Stomach smooth muscle (tissue), 2 donors: ENCODE measurements around the gene SRI.

ENCODE experiments used
- H3K27ac ChIP-seq: one replicate; pipeline ENCODE4 v1.7.0; 2013; ENCODE audit warnings: mild to moderate bottlenecking, low read length, inconsistent platforms
- H3K27me3 ChIP-seq, 2 donors: one replicate each; pipeline ENCODE4 v1.7.0; 2013; ENCODE audit warnings: low read length in 2 of 2; ENCODE audit not compliant: insufficient read depth in 2 of 2, control insufficient read depth in 1 of 2
- H3K36me3 ChIP-seq, 2 donors: one replicate each; pipeline ENCODE4 v1.7.0; 2013; ENCODE audit warnings: low read length in 2 of 2; ENCODE audit not compliant: control insufficient read depth in 2 of 2, insufficient read depth in 2 of 2
- H3K4me1 ChIP-seq: one replicate; pipeline ENCODE4 v1.7.0; 2013; ENCODE audit warnings: low read length; ENCODE audit not compliant: control insufficient read depth, insufficient read depth
- H3K4me3 ChIP-seq, 2 donors: one replicate each; pipeline ENCODE4 v1.7.0; 2013; ENCODE audit warnings: low read length in 2 of 2
- H3K9ac ChIP-seq, 2 donors: one replicate each; pipeline ENCODE4 v1.7.0; 2013; ENCODE audit warnings: low read length in 2 of 2, mild to moderate bottlenecking in 1 of 2
- H3K9me3 ChIP-seq, 2 donors: one replicate each; pipeline ENCODE4 v1.7.0; 2013; ENCODE audit warnings: low read length in 2 of 2; ENCODE audit not compliant: control insufficient read depth in 2 of 2
- donor health status: healthy.
- donor health status: Pancreatic carcinoma.

The SRI gene

GRCh38 chr7:88256906-88257305 lies 37.1 kb upstream of the SRI start:
- no peaks in the 10 kb centered on the region for H3K27me3 ChIP-seq
- H3K9ac ChIP-seq: no peak overlapping the region
- H3K36me3 ChIP-seq: no peaks in the 10 kb centered on the region
- H3K9me3 ChIP-seq: peaks cover 2 to 7% of the 10 kb centered on the region in 2 donors
- H3K27ac ChIP-seq: no peak overlapping the region
- H3K4me1 ChIP-seq: no peaks in the 10 kb centered on the region
- H3K4me3 ChIP-seq: no peak overlapping the region

GRCh38 chr7:88254721-88255424 lies 35.0 kb upstream of the SRI start:
- Histone ChIP-seq H3K4me3 (no peak overlapping the region), H3K9ac (no peak overlapping the region), H3K27me3 (no peaks in the 10 kb centered on the region), H3K9me3 (peaks cover 2 to 7% of the 10 kb centered on the region in 2 donors), H3K36me3 (no peaks in the 10 kb centered on the region), H3K4me1 (no peaks in the 10 kb centered on the region), H3K27ac (no peak overlapping the region)

GRCh38 chr7:88253640-88254039 lies 33.8 kb upstream of the SRI start:
- Histone ChIP-seq H3K9me3 (peaks cover 2 to 7% of the 10 kb centered on the region in 2 donors), H3K4me3 (no peak overlapping the region), H3K9ac (no peak overlapping the region), H3K36me3 (no peaks in the 10 kb centered on the region), H3K27ac (no peak overlapping the region), H3K27me3 (no peaks in the 10 kb centered on the region), H3K4me1 (no peaks in the 10 kb centered on the region)

GRCh38 chr7:88244258-88244657 lies 24.4 kb upstream of the SRI start:
- Histone ChIP-seq H3K4me1 (no peaks in the 10 kb centered on the region), H3K9ac (no peak overlapping the region), H3K27ac (no peak overlapping the region), H3K4me3 (no peak overlapping the region), H3K36me3 (no peaks in the 10 kb centered on the region), H3K9me3 (no peaks in the 10 kb centered on the region), H3K27me3 (no peaks in the 10 kb centered on the region)

- no peaks in the 10 kb centered on the region for H3K36me3 ChIP-seq
- H3K4me1 ChIP-seq: no peaks in the 10 kb centered on the region
- H3K27ac ChIP-seq: no peak overlapping the region
- no peak overlapping the region for H3K4me3 ChIP-seq
- H3K9ac ChIP-seq: no peak overlapping the region
- H3K9me3 ChIP-seq: no peaks in the 10 kb centered on the region
- H3K27me3 ChIP-seq: no peaks in the 10 kb centered on the region
These were observed 23.6 kb upstream of the SRI start for GRCh38 chr7:88243345-88243909.

- Histone ChIP-seq H3K4me3 (no peak overlapping the region), H3K36me3 (no peaks in the 10 kb centered on the region), H3K4me1 (no peaks in the 10 kb centered on the region), H3K9ac (no peak overlapping the region), H3K9me3 (no peaks in the 10 kb centered on the region), H3K27me3 (no peaks in the 10 kb centered on the region), H3K27ac (no peak overlapping the region)
These were observed 20.0 kb upstream of the SRI start for GRCh38 chr7:88239852-88240251.

- H3K36me3 ChIP-seq: no peaks in the 10 kb centered on the region
- H3K27me3 ChIP-seq: no peaks in the 10 kb centered on the region
- H3K9ac ChIP-seq: no peak overlapping the region
- no peak overlapping the region for H3K4me3 ChIP-seq
- no peaks in the 10 kb centered on the region for H3K9me3 ChIP-seq
- H3K27ac ChIP-seq: no peak overlapping the region
- no peaks in the 10 kb centered on the region for H3K4me1 ChIP-seq
These were observed 14.0 kb upstream of the SRI start for GRCh38 chr7:88233828-88234227.

GRCh38 chr7:88230646-88231045 lies 10.8 kb upstream of the SRI start:
- no peaks in the 10 kb centered on the region for H3K27me3 ChIP-seq
- no peaks in the 10 kb centered on the region for H3K9me3 ChIP-seq
- H3K4me3 ChIP-seq: no peak overlapping the region
- H3K36me3 ChIP-seq: no peaks in the 10 kb centered on the region
- no peak overlapping the region for H3K27ac ChIP-seq
- no peak overlapping the region for H3K9ac ChIP-seq
- H3K4me1 ChIP-seq: no peaks in the 10 kb centered on the region

GRCh38 chr7:88229302-88229995 lies 9.6 kb upstream of the SRI start:
- no peaks in the 10 kb centered on the region for H3K27me3 ChIP-seq
- H3K4me1 ChIP-seq: no peaks in the 10 kb centered on the region
- H3K9me3 ChIP-seq: no peaks in the 10 kb centered on the region
- no peak overlapping the region for H3K9ac ChIP-seq
- H3K4me3 ChIP-seq: no peak overlapping the region
- H3K36me3 ChIP-seq: no peaks in the 10 kb centered on the region
- H3K27ac ChIP-seq: no peak overlapping the region

- Histone ChIP-seq H3K27me3 (no peaks in the 10 kb centered on the region), H3K4me1 (no peaks in the 10 kb centered on the region), H3K36me3 (no peaks in the 10 kb centered on the region), H3K9me3 (no peaks in the 10 kb centered on the region), H3K9ac (no peak overlapping the region), H3K4me3 (no peak overlapping the region), H3K27ac (no peak overlapping the region)
These were observed 7.2 kb upstream of the SRI start for GRCh38 chr7:88226886-88227516.
